HG03159 (cell line): ENCODE measurements around the gene PML.

Source experiments
- ATAC-seq: cut with Tn5 transposase; IDR thresholded peaks from one replicate; pipeline ENCODE4 v1.9.1; 2021; ENCODE audit warnings: mild to moderate bottlenecking, moderate library complexity; ENCODE audit not compliant: unreplicated experiment

Gene PML

GRCh38 chr15:73994413-73994883, at the start of gene PML:
TSS of gene PML (plus strand) at chr15:73994716. CDS start at chr15:73994813, 97 bp downstream.
- ATAC-seq, result peak; percentile 70

GRCh38 chr15:73945130-73945508, 49.4 kb upstream of the PML start:
- no peak for ATAC-seq

- ATAC-seq, result no peak
Observed at GRCh38 chr15:73946046-73946721, 48.3 kb upstream of the PML start.

GRCh38 chr15:73946795-73947370, 47.6 kb upstream of the PML start:
- ATAC-seq, result no peak

- no peak for ATAC-seq
Observed at GRCh38 chr15:73947651-73948050, 46.9 kb upstream of the PML start.

GRCh38 chr15:73948396-73948795, 46.1 kb upstream of the PML start:
- ATAC-seq, result no peak

GRCh38 chr15:73948982-73949381, 45.5 kb upstream of the PML start:
- ATAC-seq, result no peak

- ATAC-seq, result no peak
Observed at GRCh38 chr15:73949496-73949895, 45.0 kb upstream of the PML start.

GRCh38 chr15:73950479-73950830, 44.1 kb upstream of the PML start:
- ATAC-seq, result no peak

- no peak for ATAC-seq
Observed at GRCh38 chr15:73950831-73951561, 43.5 kb upstream of the PML start.

GRCh38 chr15:73951601-73952000, 42.9 kb upstream of the PML start:
- no peak for ATAC-seq

GRCh38 chr15:73952171-73952912, 42.2 kb upstream of the PML start:
- ATAC-seq, result no peak

GRCh38 chr15:73952913-73953750, 41.4 kb upstream of the PML start:
- ATAC-seq, result no peak

- no peak for ATAC-seq
Observed at GRCh38 chr15:73954188-73955145, 40.0 kb upstream of the PML start.

- ATAC-seq, result no peak
Observed at GRCh38 chr15:73955326-73955725, 39.2 kb upstream of the PML start.

GRCh38 chr15:73955861-73956742, 38.4 kb upstream of the PML start:
- ATAC-seq, result no peak

- ATAC-seq, result no peak
Observed at GRCh38 chr15:73956743-73957135, 37.8 kb upstream of the PML start.

GRCh38 chr15:73957276-73957675, 37.2 kb upstream of the PML start:
- ATAC-seq, result no peak
